ENCODE data around the gene FAM89A.

FAM89A gene

DNA sequence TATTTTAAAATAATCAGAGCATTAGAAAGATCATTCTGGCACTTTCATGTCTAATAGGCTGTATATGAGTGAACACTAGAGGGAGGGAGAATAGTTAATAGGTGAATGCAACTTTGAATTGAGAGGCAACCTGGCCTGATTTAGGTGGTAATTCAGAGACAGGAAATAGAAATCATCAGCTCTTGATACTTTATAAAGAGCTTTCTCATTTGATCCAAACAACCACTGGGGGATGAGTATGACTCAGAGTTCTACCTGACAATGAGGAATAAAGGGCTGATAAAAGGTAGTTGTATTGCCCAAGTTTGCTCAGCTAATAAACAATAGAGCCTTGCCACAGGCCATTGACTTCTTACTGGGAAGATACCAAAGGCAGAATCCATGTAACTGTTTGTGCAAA is 5.2 kb upstream of the FAM89A start:
- TF ChIP-seq FOXP2 (optimal IDR thresholded peaks at IDR 0.05; ENCODE audit: borderline replicate concordance, extremely low read depth, extremely low read length, insufficient read depth) (no peak), SIN3A (IDR thresholded peaks at IDR 0.05; ENCODE audit: borderline replicate concordance, insufficient read depth, low read length) (no peak), TAF1 (IDR thresholded peaks at IDR 0.05; ENCODE audit: borderline replicate concordance, insufficient read depth, low read length) (no peak), POLR2AphosphoS5 (IDR thresholded peaks at IDR 0.05; ENCODE audit: low read depth, low read length) (no peak)
- TF ChIP-seq, protein P1, sequence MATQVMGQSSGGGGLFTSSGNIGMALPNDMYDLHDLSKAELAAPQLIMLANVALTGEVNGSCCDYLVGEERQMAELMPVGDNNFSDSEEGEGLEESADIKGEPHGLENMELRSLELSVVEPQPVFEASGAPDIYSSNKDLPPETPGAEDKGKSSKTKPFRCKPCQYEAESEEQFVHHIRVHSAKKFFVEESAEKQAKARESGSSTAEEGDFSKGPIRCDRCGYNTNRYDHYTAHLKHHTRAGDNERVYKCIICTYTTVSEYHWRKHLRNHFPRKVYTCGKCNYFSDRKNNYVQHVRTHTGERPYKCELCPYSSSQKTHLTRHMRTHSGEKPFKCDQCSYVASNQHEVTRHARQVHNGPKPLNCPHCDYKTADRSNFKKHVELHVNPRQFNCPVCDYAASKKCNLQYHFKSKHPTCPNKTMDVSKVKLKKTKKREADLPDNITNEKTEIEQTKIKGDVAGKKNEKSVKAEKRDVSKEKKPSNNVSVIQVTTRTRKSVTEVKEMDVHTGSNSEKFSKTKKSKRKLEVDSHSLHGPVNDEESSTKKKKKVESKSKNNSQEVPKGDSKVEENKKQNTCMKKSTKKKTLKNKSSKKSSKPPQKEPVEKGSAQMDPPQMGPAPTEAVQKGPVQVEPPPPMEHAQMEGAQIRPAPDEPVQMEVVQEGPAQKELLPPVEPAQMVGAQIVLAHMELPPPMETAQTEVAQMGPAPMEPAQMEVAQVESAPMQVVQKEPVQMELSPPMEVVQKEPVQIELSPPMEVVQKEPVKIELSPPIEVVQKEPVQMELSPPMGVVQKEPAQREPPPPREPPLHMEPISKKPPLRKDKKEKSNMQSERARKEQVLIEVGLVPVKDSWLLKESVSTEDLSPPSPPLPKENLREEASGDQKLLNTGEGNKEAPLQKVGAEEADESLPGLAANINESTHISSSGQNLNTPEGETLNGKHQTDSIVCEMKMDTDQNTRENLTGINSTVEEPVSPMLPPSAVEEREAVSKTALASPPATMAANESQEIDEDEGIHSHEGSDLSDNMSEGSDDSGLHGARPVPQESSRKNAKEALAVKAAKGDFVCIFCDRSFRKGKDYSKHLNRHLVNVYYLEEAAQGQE (IDR thresholded peaks at IDR 0.05; ENCODE audit: insufficient read depth in 1 of 2, low read depth in 2 of 2, low read length in 2 of 2), result no peak

DNA sequence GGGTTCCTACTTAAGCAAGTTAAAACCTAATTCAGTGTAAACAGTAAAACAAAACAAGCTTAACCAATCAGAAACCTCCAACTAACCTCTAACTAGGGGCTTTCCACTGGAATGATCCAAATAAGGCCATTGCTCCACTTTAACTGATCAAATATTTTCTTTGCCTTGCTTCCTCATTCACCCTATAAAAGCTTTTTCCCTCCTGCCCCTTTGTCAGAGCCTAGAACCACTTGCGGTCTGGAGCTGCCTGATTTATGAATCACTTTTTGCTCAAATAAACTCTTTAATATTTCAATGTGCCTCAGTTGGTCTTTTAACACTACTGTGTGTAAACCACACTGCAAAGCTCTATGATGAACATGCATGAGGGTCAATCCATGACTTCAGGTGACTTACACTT is 4.5 kb upstream of the FAM89A start:
- TF ChIP-seq TAF1 (IDR thresholded peaks at IDR 0.05; ENCODE audit: borderline replicate concordance, insufficient read depth, low read length), result no peak
- no peak for TF ChIP-seq POLR2AphosphoS5 (IDR thresholded peaks at IDR 0.05; ENCODE audit: low read depth, low read length)
- TF ChIP-seq, protein P1 (IDR thresholded peaks at IDR 0.05; ENCODE audit: insufficient read depth in 1 of 2, low read depth in 2 of 2, low read length in 2 of 2), result no peak
- no peak for TF ChIP-seq SIN3A (IDR thresholded peaks at IDR 0.05; ENCODE audit: borderline replicate concordance, insufficient read depth, low read length)
- no peak for TF ChIP-seq FOXP2 (optimal IDR thresholded peaks at IDR 0.05; ENCODE audit: borderline replicate concordance, extremely low read depth, extremely low read length, insufficient read depth)

DNA sequence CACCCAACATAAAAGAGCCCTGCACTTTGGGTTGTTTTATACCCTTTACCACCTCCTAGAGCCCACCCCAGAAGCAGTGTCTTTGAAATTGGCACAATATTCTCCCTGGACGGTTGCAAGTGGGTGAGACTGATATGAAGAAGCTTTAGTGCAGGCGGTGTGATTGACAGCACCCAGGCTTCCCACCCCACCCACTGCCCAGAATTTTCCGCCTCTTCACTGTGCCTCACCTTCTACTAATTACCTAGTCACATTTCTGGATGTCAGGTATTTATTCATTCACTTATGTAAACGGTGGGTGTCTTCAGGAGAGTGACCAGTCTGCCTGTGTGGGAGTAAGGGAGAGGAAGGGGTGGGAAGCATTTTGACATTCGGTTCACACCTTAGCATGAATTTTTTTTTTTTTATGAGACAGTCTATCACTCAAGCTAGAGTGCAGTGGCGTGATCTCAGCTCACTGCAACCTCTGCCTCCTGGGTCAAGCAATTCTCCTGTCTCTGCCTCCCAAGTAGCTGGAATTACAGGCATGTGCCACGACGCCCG is 1.7 kb upstream of the FAM89A start:
- TF ChIP-seq FOXP2 (optimal IDR thresholded peaks at IDR 0.05; ENCODE audit: borderline replicate concordance, extremely low read depth, extremely low read length, insufficient read depth), result no peak
- TF ChIP-seq POLR2AphosphoS5 (IDR thresholded peaks at IDR 0.05; ENCODE audit: low read depth, low read length), result no peak
- TF ChIP-seq TAF1 (IDR thresholded peaks at IDR 0.05; ENCODE audit: borderline replicate concordance, insufficient read depth, low read length), result no peak
- no peak for TF ChIP-seq SIN3A (IDR thresholded peaks at IDR 0.05; ENCODE audit: borderline replicate concordance, insufficient read depth, low read length)
- TF ChIP-seq, protein P1 (IDR thresholded peaks at IDR 0.05; ENCODE audit: insufficient read depth in 1 of 2, low read depth in 2 of 2, low read length in 2 of 2), result no peak

DNA sequence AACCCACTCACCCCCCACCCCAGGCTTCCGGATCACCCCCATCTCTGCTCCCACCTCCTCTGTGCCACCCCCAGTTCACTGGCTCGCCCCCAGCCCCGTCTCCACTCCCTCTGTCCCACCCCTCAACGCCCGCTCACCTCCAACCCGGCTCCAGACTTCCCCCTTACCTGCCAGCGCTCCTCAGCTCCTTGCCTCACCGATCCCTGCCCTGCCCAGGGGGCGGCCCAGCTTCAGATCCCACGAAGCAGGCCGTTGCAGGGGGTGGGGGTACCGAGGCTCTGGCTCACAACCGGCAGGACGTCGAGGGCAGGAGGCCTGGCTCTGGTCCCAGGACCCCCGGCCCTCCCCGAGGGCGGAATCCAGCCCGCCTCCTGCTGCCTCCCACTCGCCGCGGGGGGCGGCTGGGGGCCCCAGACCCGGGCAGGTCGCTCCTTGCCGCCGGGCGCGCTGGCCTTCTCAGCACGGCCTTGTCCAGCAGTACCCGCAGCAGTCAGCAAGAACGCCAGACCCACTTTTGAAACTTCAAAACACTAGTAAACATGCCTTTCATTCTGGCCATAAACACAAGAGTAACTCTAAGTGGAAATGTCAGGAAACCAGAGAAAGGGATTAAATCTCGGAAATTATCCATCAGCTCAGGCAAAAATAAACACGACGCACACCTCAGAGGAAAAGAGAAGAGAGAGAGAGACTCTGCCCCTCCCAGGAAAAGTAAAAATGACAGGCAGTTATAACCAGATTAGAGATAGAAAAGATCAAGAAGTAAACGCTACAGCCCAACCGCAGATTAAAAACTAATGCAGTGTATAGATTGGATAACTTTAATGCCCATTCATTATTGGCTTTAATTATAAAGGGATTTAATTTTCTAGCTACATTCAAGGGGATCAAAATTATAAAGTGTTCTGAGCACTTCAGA is 1.0 kb upstream of the FAM89A start:
- TF ChIP-seq TAF1 (IDR thresholded peaks at IDR 0.05; ENCODE audit: borderline replicate concordance, insufficient read depth, low read length), result no peak
- TF ChIP-seq, protein P1 (IDR thresholded peaks at IDR 0.05; ENCODE audit: insufficient read depth in 1 of 2, low read depth in 2 of 2, low read length in 2 of 2), result no peak

Measured in PFSK-1 (cell line).